ENCODE results near the gene CCDC43. TPM values are rescaled to one million over a fixed set of nuclear protein-coding genes. Genes with fewer than 3 reads are reported as not detected.
A peak's percentile ranks its signal among the peaks of the same experiment; 100 is the strongest.

The CCDC43 gene
- total and polyA plus RNA-seq, 2 of the 13 experiments (the other 11 are each of a cell fraction or from before 2014, with no cell fraction given), result 17.5 to 94.8 TPM

GRCh38 chr17:44689477-44690217 is at the start of gene CCDC43 (continued):
- TF ChIP-seq NONO (IDR thresholded peaks at IDR 0.05) (no peak), NONO (CRISPR knock-in tag; conservative IDR thresholded peaks at IDR 0.05) (peak; percentile 94), ZNF367 (CRISPR knock-in tag; IDR thresholded peaks at IDR 0.05; ENCODE audit: borderline replicate concordance) (0 out of 2 replicates have a peak, but pooled peaks have one; percentile 64), ZNF274 (CRISPR knock-in tag; IDR thresholded peaks at IDR 0.05) (peak; percentile 95), ISL2 (CRISPR knock-in tag; IDR thresholded peaks at IDR 0.05) (peak; percentile 70; the same call in 1 of the 2 replicates), ZNF337 (CRISPR knock-in tag; IDR thresholded peaks at IDR 0.05; ENCODE audit: borderline replicate concordance, low read depth) (peak; percentile 89; the same call in 1 of the 2 replicates), SRSF4 (IDR thresholded peaks at IDR 0.05; ENCODE audit: low read depth, low read length, poor library complexity, severe bottlenecking) (no peak), CAMTA2 (CRISPR knock-in tag; IDR thresholded peaks at IDR 0.05; ENCODE audit: borderline replicate concordance) (peak; percentile 96; the same call in 1 of the 2 replicates), TMF1 (CRISPR knock-in tag; IDR thresholded peaks at IDR 0.05; ENCODE audit: low read depth) (peak; percentile 93), SAP130 (CRISPR knock-in tag; IDR thresholded peaks at IDR 0.05; ENCODE audit: low read depth) (peak; percentile 83), ZNF572 (CRISPR knock-in tag; IDR thresholded peaks at IDR 0.05) (peak; percentile 39; the same call in 1 of the 2 replicates), ZSCAN12 (CRISPR knock-in tag; IDR thresholded peaks at IDR 0.05) (peak; percentile 10; the same call in 1 of the 2 replicates), AGO2 (optimal IDR thresholded peaks at IDR 0.05; ENCODE audit: low read depth, low read length) (peak; percentile 74), NR2F2 (IDR thresholded peaks at IDR 0.05; ENCODE audit: borderline replicate concordance, low read depth) (no peak), BCLAF1 (IDR thresholded peaks at IDR 0.05) (no peak)
- TF ChIP-seq, protein P1, sequence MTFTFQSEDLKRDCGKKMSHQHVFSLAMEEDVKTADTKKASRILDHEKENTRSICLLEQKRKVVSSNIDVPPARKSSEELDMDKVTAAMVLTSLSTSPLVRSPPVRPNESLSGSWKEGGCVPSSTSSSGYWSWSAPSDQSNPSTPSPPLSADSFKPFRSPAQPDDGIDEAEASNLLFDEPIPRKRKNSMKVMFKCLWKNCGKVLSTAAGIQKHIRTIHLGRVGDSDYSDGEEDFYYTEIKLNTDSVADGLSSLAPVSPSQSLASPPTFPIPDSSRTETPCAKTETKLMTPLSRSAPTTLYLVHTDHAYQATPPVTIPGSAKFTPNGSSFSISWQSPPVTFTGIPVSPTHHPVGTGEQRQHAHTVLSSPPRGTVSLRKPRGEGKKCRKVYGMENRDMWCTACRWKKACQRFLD (CRISPR knock-in tag; IDR thresholded peaks at IDR 0.05; ENCODE audit: borderline replicate concordance), result peak; percentile 83; the same call in 1 of the 2 replicates
- TF ChIP-seq, protein P2, sequence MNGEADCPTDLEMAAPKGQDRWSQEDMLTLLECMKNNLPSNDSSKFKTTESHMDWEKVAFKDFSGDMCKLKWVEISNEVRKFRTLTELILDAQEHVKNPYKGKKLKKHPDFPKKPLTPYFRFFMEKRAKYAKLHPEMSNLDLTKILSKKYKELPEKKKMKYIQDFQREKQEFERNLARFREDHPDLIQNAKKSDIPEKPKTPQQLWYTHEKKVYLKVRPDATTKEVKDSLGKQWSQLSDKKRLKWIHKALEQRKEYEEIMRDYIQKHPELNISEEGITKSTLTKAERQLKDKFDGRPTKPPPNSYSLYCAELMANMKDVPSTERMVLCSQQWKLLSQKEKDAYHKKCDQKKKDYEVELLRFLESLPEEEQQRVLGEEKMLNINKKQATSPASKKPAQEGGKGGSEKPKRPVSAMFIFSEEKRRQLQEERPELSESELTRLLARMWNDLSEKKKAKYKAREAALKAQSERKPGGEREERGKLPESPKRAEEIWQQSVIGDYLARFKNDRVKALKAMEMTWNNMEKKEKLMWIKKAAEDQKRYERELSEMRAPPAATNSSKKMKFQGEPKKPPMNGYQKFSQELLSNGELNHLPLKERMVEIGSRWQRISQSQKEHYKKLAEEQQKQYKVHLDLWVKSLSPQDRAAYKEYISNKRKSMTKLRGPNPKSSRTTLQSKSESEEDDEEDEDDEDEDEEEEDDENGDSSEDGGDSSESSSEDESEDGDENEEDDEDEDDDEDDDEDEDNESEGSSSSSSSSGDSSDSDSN (CRISPR knock-in tag; IDR thresholded peaks at IDR 0.05), result peak; percentile 84
- TF ChIP-seq, protein P3, sequence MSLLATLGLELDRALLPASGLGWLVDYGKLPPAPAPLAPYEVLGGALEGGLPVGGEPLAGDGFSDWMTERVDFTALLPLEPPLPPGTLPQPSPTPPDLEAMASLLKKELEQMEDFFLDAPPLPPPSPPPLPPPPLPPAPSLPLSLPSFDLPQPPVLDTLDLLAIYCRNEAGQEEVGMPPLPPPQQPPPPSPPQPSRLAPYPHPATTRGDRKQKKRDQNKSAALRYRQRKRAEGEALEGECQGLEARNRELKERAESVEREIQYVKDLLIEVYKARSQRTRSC (CRISPR knock-in tag; IDR thresholded peaks at IDR 0.05; ENCODE audit: low read depth), result no peak
- TF ChIP-seq, protein P4, sequence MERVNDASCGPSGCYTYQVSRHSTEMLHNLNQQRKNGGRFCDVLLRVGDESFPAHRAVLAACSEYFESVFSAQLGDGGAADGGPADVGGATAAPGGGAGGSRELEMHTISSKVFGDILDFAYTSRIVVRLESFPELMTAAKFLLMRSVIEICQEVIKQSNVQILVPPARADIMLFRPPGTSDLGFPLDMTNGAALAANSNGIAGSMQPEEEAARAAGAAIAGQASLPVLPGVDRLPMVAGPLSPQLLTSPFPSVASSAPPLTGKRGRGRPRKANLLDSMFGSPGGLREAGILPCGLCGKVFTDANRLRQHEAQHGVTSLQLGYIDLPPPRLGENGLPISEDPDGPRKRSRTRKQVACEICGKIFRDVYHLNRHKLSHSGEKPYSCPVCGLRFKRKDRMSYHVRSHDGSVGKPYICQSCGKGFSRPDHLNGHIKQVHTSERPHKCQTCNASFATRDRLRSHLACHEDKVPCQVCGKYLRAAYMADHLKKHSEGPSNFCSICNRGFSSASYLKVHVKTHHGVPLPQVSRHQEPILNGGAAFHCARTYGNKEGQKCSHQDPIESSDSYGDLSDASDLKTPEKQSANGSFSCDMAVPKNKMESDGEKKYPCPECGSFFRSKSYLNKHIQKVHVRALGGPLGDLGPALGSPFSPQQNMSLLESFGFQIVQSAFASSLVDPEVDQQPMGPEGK (CRISPR knock-in tag; IDR thresholded peaks at IDR 0.05), result peak; percentile 60
